HG02678 (cell line): ENCODE measurements around the gene CCNQ.

Source experiments
- ATAC-seq: cut with Tn5 transposase; IDR thresholded peaks from one replicate; pipeline ENCODE4 v1.9.1; 2021; ENCODE audit warnings: mild to moderate bottlenecking, moderate library complexity; ENCODE audit not compliant: unreplicated experiment

Gene CCNQ

GRCh38 chrX:153578200-153578835, 20.6 kb downstream of the CCNQ start:
- no peak for ATAC-seq

GRCh38 chrX:153576961-153577360, 22.0 kb downstream of the CCNQ start:
- no peak for ATAC-seq

GRCh38 chrX:153576239-153576870, 22.6 kb downstream of the CCNQ start:
- no peak for ATAC-seq

GRCh38 chrX:153573984-153574383, 25.0 kb downstream of the CCNQ start:
- no peak for ATAC-seq

- no peak for ATAC-seq
Measured at GRCh38 chrX:153572601-153573000, 26.3 kb downstream of the CCNQ start.

- ATAC-seq, result no peak
Measured at GRCh38 chrX:153571534-153571908, 27.4 kb downstream of the CCNQ start.

- no peak for ATAC-seq
Measured at GRCh38 chrX:153569475-153569874, 29.5 kb downstream of the CCNQ start.

GRCh38 chrX:153568451-153569011, 30.4 kb downstream of the CCNQ start:
- no peak for ATAC-seq

- ATAC-seq, result no peak
Measured at GRCh38 chrX:153565996-153566580, 32.9 kb downstream of the CCNQ start.

- ATAC-seq, result no peak
Measured at GRCh38 chrX:153564047-153564606, 34.8 kb downstream of the CCNQ start.

GRCh38 chrX:153562546-153562945, 36.4 kb downstream of the CCNQ start:
- ATAC-seq, result no peak

- no peak for ATAC-seq
Measured at GRCh38 chrX:153561337-153561736, 37.6 kb downstream of the CCNQ start.

GRCh38 chrX:153560466-153560865, 38.5 kb downstream of the CCNQ start:
- ATAC-seq, result no peak

GRCh38 chrX:153560000-153560399, 38.9 kb downstream of the CCNQ start:
- no peak for ATAC-seq

GRCh38 chrX:153557618-153558355, 41.2 kb downstream of the CCNQ start:
- ATAC-seq, result no peak

- no peak for ATAC-seq
Measured at GRCh38 chrX:153556767-153557166, 42.2 kb downstream of the CCNQ start.

GRCh38 chrX:153554519-153555167, 44.3 kb downstream of the CCNQ start:
- no peak for ATAC-seq

GRCh38 chrX:153551135-153551534, 47.8 kb downstream of the CCNQ start:
- ATAC-seq, result no peak

GRCh38 chrX:153549807-153550206, 49.1 kb downstream of the CCNQ start:
- ATAC-seq, result no peak

GRCh38 chrX:153549231-153549630, 49.7 kb downstream of the CCNQ start:
- no peak for ATAC-seq

GRCh38 chrX:153547195-153547594, 51.7 kb downstream of the CCNQ start:
- ATAC-seq, result no peak
